Measurements from ENCODE around the gene BEST2. TPM values are rescaled to one million over a fixed set of nuclear protein-coding genes. Genes with fewer than 3 reads are reported as not detected.
A peak's percentile ranks its signal among the peaks of the same experiment; 100 is the strongest.

BEST2 gene
- total RNA-seq, 2 donors from 2014 or later = 0.91 TPM; not detected in 1

DNA sequence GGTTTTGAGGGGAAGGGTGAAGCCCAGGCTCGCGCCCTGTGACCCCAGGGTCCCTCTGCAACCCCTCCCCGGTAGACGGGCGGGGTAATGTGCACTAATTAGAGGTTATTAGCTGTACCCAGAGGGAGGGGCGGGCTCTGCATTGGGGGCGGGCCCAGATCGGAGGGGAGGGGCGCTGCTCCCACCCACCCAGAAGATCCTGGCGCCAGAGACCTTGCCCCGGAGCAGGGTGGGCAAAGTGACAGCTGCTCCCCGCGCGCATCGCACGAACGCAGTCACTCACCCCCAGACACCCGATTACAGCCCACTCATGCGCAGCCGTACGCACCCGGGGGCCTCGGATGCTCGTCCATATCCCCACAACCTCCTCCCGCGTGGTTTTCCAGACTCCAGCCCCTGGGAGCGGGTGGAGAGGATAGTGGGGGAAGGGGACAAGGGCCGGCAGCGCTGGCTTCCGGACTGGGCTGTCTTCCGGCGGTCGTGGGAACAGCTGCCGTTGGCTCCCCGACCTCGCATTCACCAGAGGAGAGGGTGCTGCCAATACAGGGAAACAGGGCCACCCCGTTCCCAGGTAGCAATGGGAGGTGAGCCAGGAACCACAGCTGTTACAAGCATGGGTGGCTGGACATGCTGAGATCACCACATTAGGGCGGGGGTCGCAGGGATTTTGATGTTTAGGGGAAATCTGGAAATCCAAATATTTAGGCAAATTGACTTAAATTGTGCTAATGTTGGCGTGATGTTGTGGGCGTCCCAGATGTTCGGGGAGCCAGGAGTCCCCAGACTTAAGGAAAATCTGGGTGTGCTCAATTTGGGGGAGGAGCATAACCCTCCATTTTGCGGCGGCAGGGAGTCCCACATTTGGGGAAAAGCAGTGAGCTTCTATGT is 26.7 kb downstream of the BEST2 start:
- TF ChIP-seq POLR2A (IDR thresholded peaks at IDR 0.05) (peak; percentile 39), POLR2AphosphoS5 (IDR thresholded peaks at IDR 0.05) (peak; percentile 71)
- TF ChIP-seq, protein P1, sequence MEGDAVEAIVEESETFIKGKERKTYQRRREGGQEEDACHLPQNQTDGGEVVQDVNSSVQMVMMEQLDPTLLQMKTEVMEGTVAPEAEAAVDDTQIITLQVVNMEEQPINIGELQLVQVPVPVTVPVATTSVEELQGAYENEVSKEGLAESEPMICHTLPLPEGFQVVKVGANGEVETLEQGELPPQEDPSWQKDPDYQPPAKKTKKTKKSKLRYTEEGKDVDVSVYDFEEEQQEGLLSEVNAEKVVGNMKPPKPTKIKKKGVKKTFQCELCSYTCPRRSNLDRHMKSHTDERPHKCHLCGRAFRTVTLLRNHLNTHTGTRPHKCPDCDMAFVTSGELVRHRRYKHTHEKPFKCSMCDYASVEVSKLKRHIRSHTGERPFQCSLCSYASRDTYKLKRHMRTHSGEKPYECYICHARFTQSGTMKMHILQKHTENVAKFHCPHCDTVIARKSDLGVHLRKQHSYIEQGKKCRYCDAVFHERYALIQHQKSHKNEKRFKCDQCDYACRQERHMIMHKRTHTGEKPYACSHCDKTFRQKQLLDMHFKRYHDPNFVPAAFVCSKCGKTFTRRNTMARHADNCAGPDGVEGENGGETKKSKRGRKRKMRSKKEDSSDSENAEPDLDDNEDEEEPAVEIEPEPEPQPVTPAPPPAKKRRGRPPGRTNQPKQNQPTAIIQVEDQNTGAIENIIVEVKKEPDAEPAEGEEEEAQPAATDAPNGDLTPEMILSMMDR (IDR thresholded peaks at IDR 0.05) = peak in 1 of 4 experiments; percentile 21
- peaks cover 9% of the 10 kb centered on the region for H3K4me1 ChIP-seq (replicated peaks)
- DNase-seq (ENCODE audit: low spot score) = peak; percentile 79
- no peaks in the 10 kb centered on the region for H3K9me3 ChIP-seq
- H3K27me3 ChIP-seq (replicated peaks; ENCODE audit: insufficient read depth) = no peaks in the 10 kb centered on the region
- no peaks in the 10 kb centered on the region for H3K36me3 ChIP-seq
- 1% methylated on average over 39 of the region's 44 CpGs for WGBS
- H3K27ac ChIP-seq = peak overlapping the region; percentile 92 to 93
- intact Hi-C loops (cut with DNase I) = no loop called here
- H3K4me3 ChIP-seq = peak overlapping the region; percentile 45 to 49

DNA sequence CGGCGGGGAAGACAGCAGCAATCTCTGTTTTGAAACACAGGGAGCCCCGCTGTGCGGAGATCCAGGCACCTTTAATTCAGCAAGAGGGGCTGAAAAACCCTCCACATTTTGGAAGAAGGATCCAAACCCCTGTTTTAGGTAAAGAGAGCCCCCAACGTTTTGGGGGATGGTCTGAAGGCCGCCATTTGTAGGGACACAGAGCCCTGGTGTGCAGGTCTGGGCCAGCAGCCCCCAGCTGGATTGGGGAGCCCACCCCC is 27.2 kb downstream of the BEST2 start:
- H3K9me3 ChIP-seq = no peaks in the 10 kb centered on the region
- no peaks in the 10 kb centered on the region for H3K36me3 ChIP-seq
- no peaks in the 10 kb centered on the region for H3K27me3 ChIP-seq (replicated peaks; ENCODE audit: insufficient read depth)
- TF ChIP-seq POLR2AphosphoS5 (IDR thresholded peaks at IDR 0.05) (no peak), POLR2A (IDR thresholded peaks at IDR 0.05) (no peak)
- TF ChIP-seq, protein P1 (IDR thresholded peaks at IDR 0.05) = no peak
- 39% methylated on average over 6 of the region's 6 CpGs for WGBS
- DNase-seq (ENCODE audit: low spot score) = no peak
- intact Hi-C loops (cut with DNase I) = no loop called here
- peak overlapping the region; percentile 92 to 93 for H3K27ac ChIP-seq
- peak overlapping the region; percentile 45 to 49 for H3K4me3 ChIP-seq
- peaks cover 15% of the 10 kb centered on the region for H3K4me1 ChIP-seq (replicated peaks)

DNA sequence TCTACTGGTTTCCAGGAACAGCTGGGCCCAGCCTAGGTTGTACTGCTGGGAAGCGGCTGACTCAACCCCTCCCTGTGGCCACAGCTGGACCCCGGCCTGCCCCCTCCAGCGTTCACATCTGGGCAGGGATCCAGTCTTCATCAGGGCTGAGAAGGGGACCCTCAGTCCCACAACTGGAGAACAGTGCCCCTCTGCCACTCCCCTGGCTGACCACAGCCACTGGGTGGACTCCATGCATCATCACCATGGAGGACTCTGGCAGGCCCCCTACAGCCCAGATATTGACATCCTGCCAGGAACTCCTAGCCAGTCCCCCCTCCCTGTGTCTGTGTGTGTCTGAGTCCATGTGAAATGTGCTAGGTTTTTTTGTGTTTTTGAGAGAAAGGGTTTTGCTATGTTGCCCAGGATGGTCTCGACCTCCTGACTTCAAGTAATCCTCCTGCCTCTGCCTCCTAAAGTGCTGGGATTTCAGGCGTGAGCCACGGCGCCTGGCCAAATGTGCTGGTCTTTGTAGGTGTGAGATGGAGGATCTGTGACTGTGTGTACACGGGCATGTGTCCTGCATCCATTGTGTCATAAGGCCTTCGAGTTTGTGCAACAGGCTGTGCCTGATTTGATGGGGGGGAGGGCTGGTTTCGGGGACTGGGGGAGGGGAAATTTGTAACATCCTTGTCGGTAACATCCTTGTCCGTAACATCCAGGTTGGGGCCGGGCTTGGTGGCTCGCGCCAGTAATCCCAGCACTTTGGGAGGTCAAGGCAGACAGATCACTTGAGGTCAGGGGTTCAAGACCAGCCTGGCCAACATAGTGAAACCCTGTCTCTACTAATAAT is 27.8 kb downstream of the BEST2 start:
- Histone ChIP-seq H3K27me3 (replicated peaks; ENCODE audit: insufficient read depth) (no peaks in the 10 kb centered on the region), H3K27ac (peak overlapping the region; percentile 92 to 93), H3K36me3 (no peaks in the 10 kb centered on the region), H3K4me1 (replicated peaks) (peaks cover 17% of the 10 kb centered on the region), H3K4me3 (peak overlapping the region in 1 of 2 donors; percentile 49), H3K9me3 (no peaks in the 10 kb centered on the region)
- no peak for DNase-seq (ENCODE audit: low spot score)
- WGBS = 66% methylated on average over 15 of the region's 15 CpGs
- intact Hi-C loops (cut with DNase I) = no loop called here
- TF ChIP-seq POLR2A (IDR thresholded peaks at IDR 0.05) (no peak), POLR2AphosphoS5 (IDR thresholded peaks at IDR 0.05) (no peak)
- TF ChIP-seq, protein P1 (IDR thresholded peaks at IDR 0.05) = no peak

DNA sequence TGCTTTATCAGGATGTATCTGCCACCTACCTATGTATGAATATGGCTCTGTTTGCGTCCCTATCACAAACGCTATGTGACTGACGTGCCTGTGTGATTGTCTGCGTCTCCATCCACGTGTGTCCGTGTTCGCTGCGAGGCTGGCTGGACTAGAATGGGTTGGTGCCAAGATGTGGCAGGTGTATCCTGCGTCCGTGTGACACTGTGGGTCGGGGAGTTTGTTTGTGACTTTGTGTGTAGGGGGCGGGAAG is 30.5 kb downstream of the BEST2 start:
- TF ChIP-seq POLR2A (IDR thresholded peaks at IDR 0.05) = no peak
- peak; percentile 49 for TF ChIP-seq POLR2AphosphoS5 (IDR thresholded peaks at IDR 0.05)
- H3K9me3 ChIP-seq = no peaks in the 10 kb centered on the region
- H3K36me3 ChIP-seq = no peaks in the 10 kb centered on the region
- H3K27ac ChIP-seq = peak overlapping the region; percentile 100
- peak; percentile 44 for DNase-seq (ENCODE audit: low spot score)
- H3K27me3 ChIP-seq (replicated peaks; ENCODE audit: insufficient read depth) = no peaks in the 10 kb centered on the region
- 0% methylated on average over 12 of the region's 12 CpGs for WGBS
- H3K4me3 ChIP-seq = peak overlapping the region; percentile 33 to 47
- intact Hi-C loops (cut with DNase I) = no loop called here
- H3K4me1 ChIP-seq (replicated peaks) = peaks cover 41% of the 10 kb centered on the region

DNA sequence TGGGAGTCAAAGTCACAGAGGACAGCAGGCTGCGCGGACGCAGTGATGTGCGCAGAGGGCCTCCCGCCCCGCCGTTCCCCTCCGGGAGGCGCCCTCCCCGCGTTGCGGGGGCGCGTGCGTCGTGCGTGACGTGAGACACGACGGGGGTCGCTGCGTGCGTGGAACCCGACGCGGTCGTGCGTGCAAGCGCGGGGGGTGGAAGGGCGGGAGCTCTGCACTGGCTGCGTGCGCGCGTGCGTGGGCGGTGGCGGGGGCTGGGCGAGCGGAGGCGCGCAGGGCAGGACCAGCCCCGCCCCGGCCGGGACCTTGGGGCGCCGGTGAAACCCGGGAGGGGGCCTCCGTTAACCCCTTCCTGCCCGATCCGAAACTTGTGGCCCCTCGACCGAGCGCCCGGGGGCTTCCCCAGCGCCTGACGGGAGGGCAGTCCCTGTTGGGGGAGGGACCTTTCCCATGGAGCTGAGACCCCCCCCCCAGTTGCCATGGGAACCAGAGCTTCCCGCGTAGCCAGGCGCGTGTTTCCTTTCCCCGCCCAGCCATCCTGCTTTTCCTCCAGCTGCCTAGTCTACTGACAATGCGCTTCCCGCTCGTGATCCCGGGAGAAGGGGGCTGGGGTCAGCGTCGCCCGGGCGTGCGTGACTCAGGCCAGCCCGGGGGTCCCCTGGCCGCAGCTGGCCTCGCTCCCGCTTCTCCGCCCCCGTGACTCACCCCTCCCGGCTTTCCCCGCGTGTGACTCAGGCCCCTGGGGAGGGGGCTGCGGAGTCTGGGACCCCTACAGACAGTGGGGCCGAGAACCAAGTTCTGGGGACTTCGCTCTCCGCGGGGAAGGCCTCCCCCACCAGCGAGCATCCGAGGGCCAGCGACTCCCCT is 31.1 kb downstream of the BEST2 start:
- TF ChIP-seq POLR2AphosphoS5 (IDR thresholded peaks at IDR 0.05) = peak; percentile 36
- TF ChIP-seq POLR2A (IDR thresholded peaks at IDR 0.05) = peak; percentile 46
- TF ChIP-seq, protein P1 (IDR thresholded peaks at IDR 0.05) = peak in 1 of 4 experiments; percentile 31
- no peaks in the 10 kb centered on the region for H3K36me3 ChIP-seq
- peaks cover 45% of the 10 kb centered on the region for H3K4me1 ChIP-seq (replicated peaks)
- DNase-seq (ENCODE audit: low spot score) = peak; percentile 67
- under 1% methylated on average over 76 of the region's 88 CpGs for WGBS
- no peaks in the 10 kb centered on the region for H3K9me3 ChIP-seq
- intact Hi-C loops (cut with DNase I) = no loop called here
- H3K4me3 ChIP-seq = peak overlapping the region; percentile 33 to 47
- H3K27ac ChIP-seq = peak overlapping the region; percentile 100
- no peaks in the 10 kb centered on the region for H3K27me3 ChIP-seq (replicated peaks; ENCODE audit: insufficient read depth)
